ENCODE measurements around the gene PACSIN1.

DNA sequence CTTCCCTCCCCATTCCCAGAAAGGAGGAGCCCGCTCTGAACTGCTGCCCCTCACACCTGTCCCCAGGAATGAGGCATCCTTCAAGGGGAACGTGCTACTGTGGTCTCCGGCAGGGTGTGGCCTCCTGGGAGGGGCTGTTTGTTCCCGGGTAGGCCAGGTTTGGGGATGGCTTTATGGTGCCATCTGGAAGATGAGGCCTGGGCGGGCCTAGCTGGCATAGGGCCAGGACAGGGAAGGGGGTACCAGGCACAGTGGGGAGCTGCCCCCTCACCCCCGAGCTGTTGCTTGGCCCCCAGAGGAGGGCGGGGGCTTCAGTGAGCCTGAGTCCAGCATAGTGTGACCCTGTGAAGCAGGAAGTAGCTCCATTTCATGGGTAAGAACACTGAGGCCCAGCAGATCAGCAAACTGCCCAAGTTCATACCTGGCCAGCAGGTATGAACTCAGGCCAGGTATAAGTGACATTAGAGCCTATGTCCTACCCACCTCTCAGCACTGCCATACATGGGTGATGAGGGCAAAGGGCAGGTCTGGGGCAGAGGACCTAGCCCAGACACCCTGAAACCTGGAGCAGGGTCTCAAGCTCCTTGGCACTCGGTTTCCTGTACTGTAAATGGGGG, 107.8 kb downstream of the PACSIN1 start:
- TF ChIP-seq, protein P1, sequence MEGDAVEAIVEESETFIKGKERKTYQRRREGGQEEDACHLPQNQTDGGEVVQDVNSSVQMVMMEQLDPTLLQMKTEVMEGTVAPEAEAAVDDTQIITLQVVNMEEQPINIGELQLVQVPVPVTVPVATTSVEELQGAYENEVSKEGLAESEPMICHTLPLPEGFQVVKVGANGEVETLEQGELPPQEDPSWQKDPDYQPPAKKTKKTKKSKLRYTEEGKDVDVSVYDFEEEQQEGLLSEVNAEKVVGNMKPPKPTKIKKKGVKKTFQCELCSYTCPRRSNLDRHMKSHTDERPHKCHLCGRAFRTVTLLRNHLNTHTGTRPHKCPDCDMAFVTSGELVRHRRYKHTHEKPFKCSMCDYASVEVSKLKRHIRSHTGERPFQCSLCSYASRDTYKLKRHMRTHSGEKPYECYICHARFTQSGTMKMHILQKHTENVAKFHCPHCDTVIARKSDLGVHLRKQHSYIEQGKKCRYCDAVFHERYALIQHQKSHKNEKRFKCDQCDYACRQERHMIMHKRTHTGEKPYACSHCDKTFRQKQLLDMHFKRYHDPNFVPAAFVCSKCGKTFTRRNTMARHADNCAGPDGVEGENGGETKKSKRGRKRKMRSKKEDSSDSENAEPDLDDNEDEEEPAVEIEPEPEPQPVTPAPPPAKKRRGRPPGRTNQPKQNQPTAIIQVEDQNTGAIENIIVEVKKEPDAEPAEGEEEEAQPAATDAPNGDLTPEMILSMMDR (conservative IDR thresholded peaks at IDR 0.05; ENCODE audit: low read depth, low read length) = no peak
- TF ChIP-seq CHD1 (IDR thresholded peaks at IDR 0.05; ENCODE audit: low read depth, low read length) (no peak), MAZ (IDR thresholded peaks at IDR 0.05; ENCODE audit: borderline replicate concordance, low read depth, low read length) (no peak), POLR2A (IDR thresholded peaks at IDR 0.05; ENCODE audit: low read depth, low read length) (no peak), RFX5 (IDR thresholded peaks at IDR 0.05; ENCODE audit: low read depth, low read length) (no peak), RAD21 (IDR thresholded peaks at IDR 0.05; ENCODE audit: low read length) (no peak), CEBPB (IDR thresholded peaks at IDR 0.05; ENCODE audit: low read depth, low read length) (no peak)
- TF ChIP-seq, protein P2, sequence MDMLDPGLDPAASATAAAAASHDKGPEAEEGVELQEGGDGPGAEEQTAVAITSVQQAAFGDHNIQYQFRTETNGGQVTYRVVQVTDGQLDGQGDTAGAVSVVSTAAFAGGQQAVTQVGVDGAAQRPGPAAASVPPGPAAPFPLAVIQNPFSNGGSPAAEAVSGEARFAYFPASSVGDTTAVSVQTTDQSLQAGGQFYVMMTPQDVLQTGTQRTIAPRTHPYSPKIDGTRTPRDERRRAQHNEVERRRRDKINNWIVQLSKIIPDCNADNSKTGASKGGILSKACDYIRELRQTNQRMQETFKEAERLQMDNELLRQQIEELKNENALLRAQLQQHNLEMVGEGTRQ (IDR thresholded peaks at IDR 0.05; ENCODE audit: low read depth, low read length) = no peak
